MG63 (cell line): ENCODE data around the gene C19orf81. TPM values are rescaled to one million over a fixed set of nuclear protein-coding genes. Genes with fewer than 3 reads are reported as not detected.
A peak's percentile ranks its signal among the peaks of the same experiment; 100 is the strongest.
"Not testable (repeated sequence)": the region's sequence is repeated elsewhere in the genome, so short reads cannot be mapped to it uniquely, and the experiment has no call there.

Experiments used
- DNase-seq: peaks from one replicate; pipeline ENCODE4 v3.0.0-alpha.2; 2020
- H3K27me3 ChIP-seq: fragments of 250-450 bp; sonication (Bioruptor Pico); 2 replicates; pipeline ENCODE4 v1.5.1; 2020; ENCODE audit warnings: mild to moderate bottlenecking, moderate library complexity
- H3K36me3 ChIP-seq: fragments of 250-450 bp; sonication (Bioruptor Pico); 2 replicates; pipeline ENCODE4 v1.5.1; 2020; ENCODE audit warnings: mild to moderate bottlenecking, moderate library complexity
- H3K4me3 ChIP-seq: fragments of 250-450 bp; sonication (Bioruptor Pico); 2 replicates; pipeline ENCODE4 v1.5.1; 2020; ENCODE audit warnings: mild to moderate bottlenecking, moderate library complexity
- H3K9me3 ChIP-seq: fragments of 250-450 bp; sonication (Bioruptor Pico); 2 replicates; pipeline ENCODE4 v1.5.1; 2020; ENCODE audit warnings: mild to moderate bottlenecking, moderate library complexity
- total RNA-seq: library from RNA; depleted of rRNA; stranded (reverse); fragments of >200 nt; shearing (Covaris generic); gene quantifications from 2 replicates; pipeline ENCODE4 v1.2.3, GENCODE V29; 2014; ENCODE audit warnings: low replicate concordance; rRNA removed

The C19orf81 gene
- total RNA-seq = 0.33 TPM in 1 of 2 replicates, not detected in the other

- DNase-seq = no peak
- Histone ChIP-seq H3K4me3 (no peak within 1 kb of the TSS), H3K27me3 (peaks cover 41% of the 10 kb centered on the region), H3K9me3 (peaks cover under 1% of the 10 kb centered on the region; the same call in 1 of the 2 replicates), H3K36me3 (no peaks in the 10 kb centered on the region)
These were observed at the start of gene C19orf81 for GRCh38 chr19:50649433-50650391. Gene C19orf81, plus strand, starts transcription at chr19:50649445. Its CDS starts 0 bp downstream, at chr19:50649445.

DNA sequence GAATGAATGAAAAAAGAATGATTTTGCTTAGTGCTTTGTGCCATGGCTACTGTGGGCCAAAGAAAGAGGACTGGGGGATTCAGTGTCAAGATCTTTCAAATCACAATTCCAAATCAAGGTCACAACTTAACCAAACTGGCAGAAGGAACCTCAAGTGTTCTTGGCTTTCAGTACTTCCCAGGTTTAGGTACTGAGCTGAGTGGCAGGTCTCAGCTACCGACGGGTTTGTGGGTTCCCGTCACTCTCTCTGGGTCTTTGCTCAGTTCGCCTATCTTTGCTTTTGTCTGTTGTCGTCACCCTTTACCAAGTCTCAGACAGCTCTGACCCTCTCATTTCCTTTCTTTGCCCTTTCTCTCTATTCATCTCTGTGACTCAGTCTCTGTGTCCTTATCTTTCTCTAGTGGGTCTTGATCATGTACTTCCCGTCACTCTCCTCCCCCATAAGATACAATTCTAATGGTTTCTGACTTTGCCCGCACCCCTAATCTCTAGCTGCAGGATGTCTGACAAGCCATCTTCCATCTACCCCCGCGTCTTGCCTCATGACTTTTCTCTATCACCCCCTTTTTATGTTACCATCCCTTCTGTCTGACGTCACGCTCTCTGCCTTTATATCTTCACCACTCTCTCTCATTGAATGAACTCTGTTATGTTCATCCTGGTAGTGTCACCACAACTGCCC lies 47.7 kb upstream of the C19orf81 start:
- Histone ChIP-seq H3K36me3 (no peaks in the 10 kb centered on the region), H3K27me3 (peaks cover 34% of the 10 kb centered on the region), H3K4me3 (no peak overlapping the region), H3K9me3 (no peaks in the 10 kb centered on the region)
- no peak for DNase-seq

- Histone ChIP-seq H3K27me3 (peaks cover 34% of the 10 kb centered on the region), H3K9me3 (no peaks in the 10 kb centered on the region), H3K36me3 (no peaks in the 10 kb centered on the region), H3K4me3 (no peak overlapping the region)
- no peak for DNase-seq
These were observed 47.2 kb upstream of the C19orf81 start for GRCh38 chr19:50602089-50602422.

DNA sequence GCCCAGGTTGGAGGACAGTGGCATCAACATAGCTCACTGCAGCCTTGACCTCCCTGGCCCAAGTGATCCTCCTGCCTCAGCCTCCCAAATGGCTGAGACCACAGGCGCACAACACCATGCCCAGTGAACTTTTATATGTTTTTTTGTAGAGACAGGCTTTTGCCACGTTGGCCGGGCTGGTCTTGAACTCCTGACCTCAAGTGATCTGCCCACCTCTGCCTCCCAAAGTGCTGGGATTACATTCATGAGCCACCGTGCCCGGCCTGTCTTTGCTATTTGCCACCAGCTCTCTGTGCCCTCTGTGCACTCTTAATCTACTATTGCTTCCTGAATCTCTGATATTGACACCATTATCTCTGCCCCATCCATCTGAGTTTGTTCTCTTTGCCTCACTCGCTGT lies 46.7 kb upstream of the C19orf81 start:
- Histone ChIP-seq H3K9me3 (no peaks in the 10 kb centered on the region), H3K4me3 (no peak overlapping the region), H3K27me3 (peaks cover 34% of the 10 kb centered on the region), H3K36me3 (no peaks in the 10 kb centered on the region)
- no peak for DNase-seq

DNA sequence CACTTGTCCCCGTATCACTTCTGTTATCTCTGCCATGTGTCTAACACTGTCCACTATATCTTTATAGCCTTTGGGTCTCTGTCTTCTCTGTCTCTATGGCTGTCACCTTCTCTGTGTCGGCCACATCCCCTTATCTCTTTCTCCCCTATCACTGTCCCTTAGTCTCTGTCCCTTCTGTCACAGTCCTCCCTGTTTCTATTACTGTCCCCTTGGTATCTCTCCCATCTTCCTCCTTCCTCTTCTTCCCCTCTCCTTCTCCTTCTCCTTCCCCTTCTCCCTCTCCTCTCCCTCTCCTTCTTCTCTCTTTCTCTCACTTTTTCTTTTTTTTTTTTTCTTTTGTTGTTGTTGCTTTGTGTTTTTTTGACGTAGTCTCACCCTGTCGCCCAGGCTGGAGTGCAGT lies 46.3 kb upstream of the C19orf81 start:
- no peaks in the 10 kb centered on the region for H3K36me3 ChIP-seq
- DNase-seq = no peak
- H3K27me3 ChIP-seq = peaks cover 34% of the 10 kb centered on the region
- no peaks in the 10 kb centered on the region for H3K9me3 ChIP-seq
- H3K4me3 ChIP-seq = no peak overlapping the region

GRCh38 chr19:50604264-50605073 lies 44.8 kb upstream of the C19orf81 start:
- peaks cover 31% of the 10 kb centered on the region for H3K27me3 ChIP-seq
- not testable (repeated sequence) for H3K36me3 ChIP-seq, H3K4me3 ChIP-seq, H3K9me3 ChIP-seq
- peak; percentile 23 for DNase-seq

DNA sequence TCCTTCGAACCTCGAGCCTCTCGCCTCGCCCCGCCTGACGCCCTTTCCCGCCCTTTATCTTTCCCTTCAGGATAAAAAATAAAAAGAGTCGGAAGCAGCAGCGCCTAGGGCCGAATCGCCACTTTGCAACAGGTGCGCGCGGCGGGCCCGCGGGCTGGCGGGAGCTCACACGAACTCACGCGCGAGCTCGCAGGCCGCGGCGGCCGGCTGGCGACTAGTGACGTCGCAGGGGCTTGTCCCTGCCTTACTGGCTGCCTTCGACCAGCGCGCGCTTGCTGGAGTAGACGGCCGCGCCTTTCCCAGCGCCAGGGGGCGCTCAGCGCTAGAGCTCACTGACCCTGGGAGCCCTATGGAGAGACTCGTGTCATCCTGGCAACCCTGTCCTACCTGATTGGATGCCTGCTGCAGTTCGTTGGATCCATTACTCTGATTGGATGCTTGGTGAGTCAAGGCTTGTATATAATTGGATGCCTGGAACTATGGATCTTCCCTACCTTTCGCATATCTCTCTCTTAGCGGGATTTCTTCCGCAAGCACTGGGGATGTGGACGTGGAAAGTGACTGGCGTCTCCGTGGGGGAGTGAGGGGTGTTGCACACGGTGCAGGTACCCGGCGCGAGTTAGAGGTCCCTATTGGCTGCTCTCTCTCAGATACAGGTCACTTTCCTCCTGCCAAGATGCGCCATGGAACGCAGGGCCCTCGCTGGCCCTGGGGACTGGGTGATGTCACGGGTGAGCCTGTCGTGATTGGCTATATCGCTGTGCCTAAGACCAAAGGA lies 43.0 kb upstream of the C19orf81 start:
- not testable (repeated sequence) for DNase-seq, H3K36me3 ChIP-seq, H3K4me3 ChIP-seq, H3K9me3 ChIP-seq
- H3K27me3 ChIP-seq = peaks cover 20% of the 10 kb centered on the region

DNA sequence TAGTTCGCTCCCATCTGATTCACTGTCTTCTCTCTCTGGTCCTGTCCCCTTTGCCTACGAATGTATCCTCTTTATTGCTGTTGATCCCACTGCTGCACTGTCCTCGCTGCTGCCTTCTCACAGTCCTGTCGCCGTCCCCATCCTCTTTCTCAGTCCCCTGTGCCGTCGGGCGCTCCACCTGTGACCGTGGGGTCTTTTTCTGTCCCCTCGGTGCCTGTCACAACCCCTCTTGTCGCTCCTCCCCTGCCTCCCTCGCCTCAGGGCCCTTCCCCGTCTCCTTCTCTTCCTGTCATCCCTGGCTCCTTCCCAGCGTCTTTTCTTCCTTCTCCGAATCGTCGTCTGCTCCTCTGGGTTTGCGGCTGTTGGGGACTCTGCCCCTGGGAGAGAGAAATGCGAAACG lies 41.9 kb upstream of the C19orf81 start:
- peaks cover 8% of the 10 kb centered on the region for H3K27me3 ChIP-seq
- H3K9me3 ChIP-seq = no peaks in the 10 kb centered on the region
- no peaks in the 10 kb centered on the region for H3K36me3 ChIP-seq
- DNase-seq = no peak
- no peak overlapping the region for H3K4me3 ChIP-seq

DNA sequence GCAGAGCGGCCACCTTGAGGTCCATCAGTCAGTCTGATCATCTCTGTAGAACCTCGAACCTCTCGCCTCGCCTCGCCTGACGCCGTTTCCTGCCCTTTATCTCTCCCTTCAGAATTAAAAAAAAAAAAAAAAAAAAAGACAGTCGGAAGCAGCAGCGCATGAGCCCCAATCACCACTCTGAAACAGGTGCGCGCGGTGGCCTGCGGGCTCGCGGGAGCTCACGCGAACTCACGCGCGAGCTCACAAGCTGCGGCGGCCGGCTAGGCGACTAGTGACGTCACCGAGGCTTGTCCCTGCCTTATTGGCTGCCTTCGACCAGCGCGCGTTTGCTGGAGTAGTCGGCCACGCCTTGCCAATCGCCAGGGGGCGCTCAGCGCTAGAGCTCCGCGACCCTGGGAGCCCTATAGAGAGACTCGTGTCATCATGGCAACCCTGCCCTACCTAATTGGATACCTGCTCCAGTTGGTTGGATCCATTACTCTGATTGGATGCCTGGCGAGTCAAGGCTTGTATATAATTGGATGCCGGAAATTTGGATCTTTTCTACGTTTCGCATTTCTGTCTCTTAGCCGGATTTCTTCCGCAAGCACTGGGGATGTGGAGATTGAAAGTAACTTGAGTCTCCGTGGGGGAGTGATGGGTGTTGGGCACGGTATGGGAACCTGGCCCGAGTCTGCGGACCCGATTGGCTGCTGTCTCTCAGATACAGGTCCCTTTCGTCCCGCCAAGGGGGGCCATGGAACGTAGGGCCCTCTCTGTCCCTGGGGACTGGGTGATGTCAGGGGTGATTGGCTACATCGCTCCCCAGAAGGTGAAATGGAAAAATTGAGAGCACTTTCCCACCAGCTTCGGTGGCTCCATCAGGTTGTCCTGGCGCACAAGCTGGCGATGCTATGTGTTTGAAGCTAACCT lies 41.1 kb upstream of the C19orf81 start:
- peak; percentile 87 for DNase-seq
- Histone ChIP-seq H3K36me3 (no peaks in the 10 kb centered on the region), H3K9me3 (no peaks in the 10 kb centered on the region), H3K4me3 (no peak overlapping the region), H3K27me3 (peaks cover 2% of the 10 kb centered on the region; the same call in 1 of the 2 replicates)

- H3K36me3 ChIP-seq, DNase-seq, H3K4me3 ChIP-seq, H3K9me3 ChIP-seq, H3K27me3 ChIP-seq: not testable (repeated sequence)
These were observed 36.5 kb upstream of the C19orf81 start for GRCh38 chr19:50612504-50613404.

GRCh38 chr19:50618379-50618778 lies 30.9 kb upstream of the C19orf81 start:
- H3K9me3 ChIP-seq, DNase-seq, H3K27me3 ChIP-seq, H3K36me3 ChIP-seq, H3K4me3 ChIP-seq: not testable (repeated sequence)

DNA sequence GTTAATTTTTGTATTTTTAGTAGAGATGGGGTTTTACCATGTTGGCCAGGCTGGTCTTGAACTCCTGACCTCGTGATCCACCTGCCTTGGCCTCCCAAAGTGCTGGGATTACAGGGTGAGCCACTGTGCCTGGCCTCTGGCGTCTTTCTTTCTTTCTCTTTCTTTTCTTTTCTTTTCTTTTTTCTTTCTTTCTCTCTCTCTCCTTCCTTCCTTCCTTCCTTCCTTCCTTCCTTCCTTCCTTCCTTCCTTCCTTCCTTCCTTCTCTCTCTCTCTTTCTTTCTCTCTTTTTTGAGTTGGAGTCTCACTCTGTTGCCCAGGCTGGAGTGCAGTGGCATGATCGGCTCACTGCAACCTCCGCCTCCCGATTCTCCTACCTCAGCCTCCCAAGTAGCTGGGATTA lies 30.1 kb upstream of the C19orf81 start:
- not testable (repeated sequence) for H3K36me3 ChIP-seq, H3K27me3 ChIP-seq, DNase-seq, H3K4me3 ChIP-seq, H3K9me3 ChIP-seq

GRCh38 chr19:50620394-50620906 lies 28.8 kb upstream of the C19orf81 start:
- not testable (repeated sequence) for H3K9me3 ChIP-seq, H3K36me3 ChIP-seq, H3K4me3 ChIP-seq, H3K27me3 ChIP-seq, DNase-seq

GRCh38 chr19:50624949-50625600 lies 24.2 kb upstream of the C19orf81 start:
- Histone ChIP-seq H3K36me3 (no peaks in the 10 kb centered on the region), H3K9me3 (no peaks in the 10 kb centered on the region), H3K4me3 (no peak overlapping the region), H3K27me3 (no peaks in the 10 kb centered on the region)
- DNase-seq = no peak
